NCI-H146 treated with DMSO at 0.1 percent for 48 hours (cell line): ENCODE data around the gene IL18BP.

Source experiments
- DNase-seq: peaks from one replicate; lab custom pipeline; 2025; ENCODE audit not compliant: unreplicated experiment; lab: John Stamatoyannopoulos, UW

The IL18BP gene

DNA sequence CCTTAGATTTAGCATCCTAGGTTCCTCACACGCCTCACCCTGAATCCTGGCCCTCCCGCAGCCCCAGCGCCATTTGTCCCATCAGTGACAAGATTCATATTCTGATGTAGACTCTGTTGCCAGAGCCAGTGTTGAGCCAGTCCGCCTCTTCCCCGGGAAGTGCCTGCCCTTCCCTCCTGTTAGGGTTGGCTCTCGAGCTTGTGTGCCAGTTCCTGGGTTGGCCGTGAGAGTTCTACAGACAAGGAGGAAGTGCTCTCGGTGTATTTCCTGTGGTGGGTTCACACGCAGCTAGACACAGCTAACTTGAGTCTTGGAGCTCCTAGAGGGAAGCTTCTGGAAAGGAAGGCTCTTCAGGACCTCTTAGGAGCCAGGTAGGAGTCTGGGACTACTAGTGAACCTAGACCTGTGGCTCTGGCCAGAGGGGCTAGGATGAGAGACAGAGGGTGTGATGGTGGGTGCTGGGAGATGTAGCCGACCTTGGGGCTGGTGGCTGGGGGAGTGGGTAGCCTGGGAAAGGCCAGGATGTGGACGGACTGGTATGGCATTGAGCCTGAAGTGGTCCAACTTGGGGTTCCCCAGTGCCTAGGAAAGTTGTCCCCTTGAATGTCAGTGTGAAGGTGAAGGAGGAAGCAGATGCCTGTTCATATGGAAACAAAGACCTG lies at the start of gene IL18BP:
Gene IL18BP (plus strand): TSS at position 261 of the 662 bp plus-strand sequence. CDS start 1,076 bp downstream, outside the sequence.
- no peak for DNase-seq

DNA sequence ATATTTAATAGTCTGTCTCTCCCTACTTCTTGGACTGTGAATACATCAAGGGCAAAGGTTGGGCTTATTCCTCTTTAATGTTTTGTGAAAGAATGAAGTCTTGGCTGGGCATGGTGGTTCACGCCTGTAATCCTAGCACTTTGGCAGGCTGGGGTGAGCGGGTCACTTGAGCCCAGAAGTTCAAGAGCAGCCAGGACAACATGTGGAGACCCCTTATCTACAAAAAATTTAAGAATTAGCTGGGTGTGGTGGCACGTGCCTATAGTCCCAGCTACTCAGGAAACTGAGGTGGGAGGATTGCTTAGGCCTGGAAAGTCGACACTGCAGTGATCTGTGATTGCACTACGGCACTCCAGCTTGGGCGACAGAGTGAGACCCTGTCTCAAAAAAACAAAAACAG lies 49.7 kb upstream of the IL18BP start:
- no peak for DNase-seq

DNA sequence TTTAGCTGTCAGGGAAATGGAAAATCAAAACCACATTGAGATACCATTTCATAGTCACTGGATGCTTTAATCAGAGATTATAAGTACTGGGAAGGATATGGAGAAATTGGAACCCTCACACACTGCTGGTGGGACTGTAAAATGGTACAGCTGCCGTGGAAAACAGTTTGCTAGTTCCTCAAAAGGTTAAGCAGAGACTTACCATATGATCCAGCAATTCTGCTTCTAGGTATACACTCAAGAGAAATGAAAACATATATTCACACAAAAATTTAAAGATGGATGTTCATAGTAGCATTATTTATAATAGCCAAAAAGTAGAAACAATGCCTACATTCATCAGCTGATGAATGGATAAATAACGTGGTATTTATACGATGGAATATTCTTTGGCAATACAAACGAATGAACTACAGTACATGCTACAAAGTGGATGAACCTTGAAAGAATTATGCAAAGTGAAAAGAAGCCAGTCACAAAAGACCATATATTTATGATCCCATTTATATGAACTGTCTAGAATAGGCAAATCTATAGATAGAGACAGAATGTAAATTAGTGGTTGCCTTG lies 46.9 kb upstream of the IL18BP start:
- no peak for DNase-seq

DNA sequence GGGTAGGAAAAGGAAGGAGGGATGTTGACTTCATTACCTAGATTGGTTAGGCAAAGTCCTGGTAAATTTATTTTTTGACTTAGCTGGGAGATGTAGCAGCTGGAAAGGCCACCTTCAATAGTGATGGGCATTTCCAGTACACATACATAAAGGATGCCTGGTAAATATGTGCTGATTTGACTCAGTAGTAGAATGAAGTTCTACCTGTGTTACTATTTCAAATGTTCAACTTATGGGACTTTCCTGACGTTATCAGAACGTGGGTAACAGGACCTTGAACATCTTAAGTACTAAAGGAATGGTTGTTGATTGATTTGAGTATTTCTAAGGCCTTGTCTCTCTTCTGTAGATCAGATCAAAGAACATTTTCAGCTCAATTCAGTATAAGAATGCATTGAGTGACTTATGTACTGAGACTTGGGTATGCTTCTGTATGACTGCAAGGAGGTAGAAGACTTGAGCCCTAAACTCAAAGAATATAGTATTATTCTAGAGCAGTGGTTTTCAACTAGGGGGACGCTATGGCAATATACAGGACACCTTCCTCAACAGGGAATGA lies 42.7 kb upstream of the IL18BP start:
- DNase-seq = no peak

DNA sequence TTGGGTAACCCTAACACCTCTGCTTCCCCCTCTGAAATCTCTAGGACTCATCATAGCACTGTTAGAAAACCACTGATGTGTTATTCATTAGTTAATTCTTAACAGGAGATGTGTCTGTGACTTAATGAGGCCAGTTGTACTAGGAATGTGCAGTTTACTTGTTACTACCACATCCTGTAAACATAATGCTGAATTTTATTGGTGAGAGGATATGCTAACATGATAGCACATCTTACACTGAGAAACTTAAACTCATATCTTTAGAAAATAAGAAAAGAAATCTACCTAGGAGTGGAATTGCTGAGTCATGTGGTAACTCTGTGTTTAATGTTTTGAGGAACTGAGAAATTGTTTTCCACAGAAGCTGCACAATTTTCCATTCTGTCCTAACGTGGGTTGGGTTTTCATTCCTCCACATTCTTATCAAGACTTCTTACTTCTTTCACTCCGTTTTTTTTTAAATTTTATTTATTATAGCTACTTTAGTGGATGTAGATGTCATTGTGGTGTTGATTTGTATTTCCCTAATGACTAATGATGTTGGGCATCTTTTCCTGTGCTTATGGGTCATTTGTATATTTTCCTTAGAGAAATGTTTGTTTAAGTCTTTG lies 36.2 kb upstream of the IL18BP start:
- no peak for DNase-seq

DNA sequence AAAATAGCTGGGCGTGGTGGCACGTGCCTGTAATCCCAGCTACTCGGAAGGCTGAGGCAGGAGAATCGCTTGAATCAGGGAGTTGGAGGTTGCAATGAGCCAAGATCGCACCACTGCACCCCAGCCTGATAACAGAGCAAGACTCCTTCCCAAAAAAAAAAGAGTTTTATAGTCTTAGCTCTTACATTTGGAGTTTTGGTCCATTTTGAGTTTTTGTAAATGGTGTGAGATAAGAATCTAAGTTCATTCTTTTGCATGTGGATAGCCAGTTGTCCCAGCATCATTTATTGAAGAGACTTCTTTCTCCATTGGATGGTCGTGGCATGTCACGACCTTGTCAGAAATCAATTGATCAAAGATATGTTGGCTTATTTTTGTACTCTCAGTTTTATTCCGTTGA lies 35.2 kb upstream of the IL18BP start:
- DNase-seq = no peak

DNA sequence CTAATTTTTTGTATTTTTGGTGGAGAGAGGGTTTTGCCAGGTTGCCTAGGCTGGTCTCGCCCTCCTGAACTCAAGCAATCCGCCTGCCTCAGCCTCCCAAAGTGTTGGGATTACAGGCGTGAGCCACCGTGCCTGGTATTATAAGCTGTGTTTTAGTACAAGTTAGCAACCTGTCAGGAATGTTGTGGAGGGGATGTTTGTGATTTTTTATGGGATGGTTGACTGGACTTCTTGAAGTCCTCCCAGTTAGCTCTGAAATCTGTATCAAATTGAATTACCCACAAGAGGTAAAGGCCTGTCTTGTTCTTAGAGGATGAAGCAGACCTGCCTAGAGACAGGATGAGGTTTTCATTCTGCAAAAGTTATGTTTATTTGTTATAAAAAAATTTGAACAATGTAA lies 34.1 kb upstream of the IL18BP start:
- no peak for DNase-seq

DNA sequence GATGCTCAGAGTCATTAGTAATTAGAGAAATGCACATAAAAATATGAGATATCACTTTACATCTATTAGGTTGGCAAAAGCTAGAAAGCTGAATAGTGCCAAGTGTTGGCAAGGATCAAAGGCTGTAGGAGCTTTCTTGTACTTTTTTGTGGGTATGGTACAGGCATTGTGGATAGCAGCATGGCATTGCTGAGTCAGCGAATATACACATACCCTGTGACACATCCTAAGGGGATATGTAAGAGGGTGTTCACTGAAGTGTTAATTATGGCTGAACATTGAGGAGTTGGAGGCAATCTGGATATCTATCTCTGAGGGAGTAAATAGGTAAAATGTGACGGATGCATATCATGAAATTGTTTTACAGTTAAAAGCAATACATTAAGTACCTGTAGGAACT lies 27.0 kb upstream of the IL18BP start:
- DNase-seq = no peak

DNA sequence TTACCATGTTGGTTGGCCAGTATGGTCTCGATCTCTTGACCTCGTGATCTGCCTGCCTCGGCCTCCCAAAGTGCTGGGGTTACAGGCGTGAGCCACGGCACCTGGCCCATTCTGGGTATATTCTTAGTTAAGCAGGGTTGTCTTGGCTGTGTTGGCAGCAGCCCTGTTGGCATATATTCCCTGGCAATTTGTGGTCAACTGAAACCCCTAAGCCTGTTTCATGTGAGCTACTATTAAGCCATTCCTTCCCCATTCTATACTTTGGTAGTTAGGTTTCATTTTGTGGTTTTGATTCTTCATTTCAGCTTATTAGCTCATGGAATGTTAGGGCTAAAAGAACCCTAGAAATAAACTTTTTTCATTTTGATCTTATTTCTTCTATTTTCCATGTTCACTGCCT lies 22.2 kb upstream of the IL18BP start:
- DNase-seq = no peak

DNA sequence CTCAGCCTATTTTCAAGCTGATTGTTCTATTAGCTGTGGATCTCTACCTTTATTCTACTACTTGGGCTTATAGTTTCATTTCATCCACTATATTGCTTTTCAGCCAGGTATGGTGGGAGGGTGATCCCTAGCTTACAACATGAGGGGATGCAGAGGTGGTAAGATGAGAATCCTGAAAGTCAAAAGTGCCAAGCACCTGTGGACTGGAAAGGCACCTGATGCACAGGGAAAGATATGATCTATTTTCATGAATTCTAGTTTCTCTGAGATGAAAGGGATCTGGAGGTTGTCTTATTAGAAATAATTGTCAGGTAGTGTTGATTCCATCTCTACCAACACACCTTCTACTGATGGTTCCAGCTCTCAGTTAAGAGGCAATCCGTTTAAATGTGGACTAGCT lies 21.6 kb upstream of the IL18BP start:
- DNase-seq = no peak

DNA sequence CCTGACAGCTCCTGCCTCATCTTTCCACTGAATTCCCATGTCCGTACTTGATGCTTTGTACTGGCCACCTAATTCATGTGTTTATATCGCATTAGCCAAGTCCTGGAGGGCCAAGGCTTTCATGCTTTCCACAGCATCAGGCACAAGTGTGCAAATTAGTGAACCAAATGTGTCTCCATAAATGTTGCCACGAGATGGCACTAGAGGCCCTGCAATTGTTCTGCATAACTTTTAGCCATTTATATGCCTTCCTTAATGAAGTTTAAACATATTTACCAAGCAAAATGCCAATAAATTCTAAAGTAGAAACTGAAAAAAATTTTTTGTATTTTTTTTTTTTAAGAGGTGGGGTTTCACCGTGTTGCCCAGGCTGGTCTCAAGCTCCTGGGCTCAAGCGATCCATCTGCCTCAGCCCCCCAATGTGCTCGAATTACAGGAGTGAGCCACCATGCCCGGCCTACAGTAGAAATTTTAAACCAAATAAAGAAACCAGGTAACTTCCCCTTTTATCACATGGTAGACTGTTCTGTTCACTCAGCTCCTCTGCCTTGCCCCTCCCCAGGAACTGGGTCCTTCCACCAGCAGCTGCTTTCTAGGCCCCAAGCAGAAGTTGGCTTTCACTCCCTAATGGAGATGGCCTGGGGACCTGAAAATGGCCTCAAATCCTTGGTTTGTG lies 20.8 kb upstream of the IL18BP start:
- no peak for DNase-seq

DNA sequence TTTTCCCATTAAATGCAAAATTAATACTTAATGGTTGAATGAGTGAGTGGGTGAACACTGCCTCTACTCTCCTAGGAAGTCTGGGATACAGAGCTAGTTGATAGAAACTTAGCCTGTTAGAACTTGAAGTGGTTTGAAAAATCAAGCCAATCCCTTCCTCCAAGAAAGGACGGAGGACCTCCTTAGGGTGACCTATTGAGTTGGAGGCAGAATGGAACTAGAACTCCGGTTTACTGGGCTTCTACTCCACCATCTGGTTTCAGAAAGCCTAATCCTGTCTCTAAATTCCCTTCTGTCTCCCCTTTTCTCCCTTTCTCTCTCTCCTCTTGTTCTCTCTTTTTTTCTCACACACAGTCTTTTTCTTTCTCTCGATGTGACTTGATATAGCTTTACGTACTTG lies 19.6 kb upstream of the IL18BP start:
- DNase-seq = no peak

DNA sequence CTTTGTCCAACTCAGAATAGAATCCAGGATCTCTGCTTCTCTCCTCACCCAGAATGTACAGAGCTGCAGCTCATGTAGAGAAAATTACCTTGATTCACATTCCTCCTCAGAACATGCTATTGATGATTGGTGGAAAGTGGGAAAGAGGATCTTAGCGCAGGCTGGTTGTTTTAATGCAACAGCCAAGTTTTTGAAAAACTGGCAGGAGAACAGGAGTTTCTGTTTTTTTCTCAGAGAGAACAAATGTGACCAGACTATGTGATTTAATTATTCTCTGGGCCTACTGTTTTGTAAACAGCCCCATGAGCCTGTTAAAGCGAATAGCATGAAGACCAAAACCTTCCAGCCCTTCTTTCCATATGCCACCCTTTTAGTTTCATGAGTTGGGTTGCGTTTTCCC lies 19.1 kb upstream of the IL18BP start:
- no peak for DNase-seq

DNA sequence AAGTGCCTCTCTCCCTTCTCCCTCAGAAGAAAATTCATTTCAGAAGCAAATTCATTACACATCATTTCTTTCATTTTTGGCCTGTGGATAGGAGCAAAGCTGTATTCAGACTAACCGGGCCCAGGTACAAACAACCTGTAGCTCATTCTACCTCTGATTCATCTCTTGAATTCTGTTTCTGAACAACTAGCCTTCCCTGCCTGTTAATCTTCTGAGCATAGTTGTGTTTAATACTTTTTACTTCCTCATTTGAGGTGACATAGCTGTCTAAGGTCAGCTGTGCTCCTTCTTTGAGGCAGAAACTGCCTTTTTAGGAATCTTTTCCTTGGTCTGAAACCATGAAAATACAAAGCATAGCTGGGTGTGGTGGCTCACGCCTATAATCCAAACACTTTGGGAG lies 12.6 kb upstream of the IL18BP start:
- DNase-seq = no peak

DNA sequence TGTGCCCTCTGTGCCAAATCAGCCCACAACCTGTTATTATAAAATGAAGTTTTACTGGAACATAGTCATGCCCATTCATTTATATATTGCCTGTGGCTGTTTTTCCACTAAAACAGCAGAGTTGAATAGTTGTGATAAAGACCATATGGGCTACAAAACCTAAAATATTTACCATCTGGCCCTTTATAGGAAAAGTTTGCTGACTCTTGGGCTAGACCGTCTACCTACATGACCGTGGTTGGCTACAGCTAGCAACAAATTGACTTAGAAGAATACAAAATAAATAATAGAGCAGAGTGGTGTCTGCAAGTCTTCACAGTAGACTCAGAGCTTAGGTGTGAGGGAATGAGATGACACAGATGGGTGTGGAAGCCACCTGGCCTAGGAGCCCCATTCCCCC lies 11.2 kb upstream of the IL18BP start:
- no peak for DNase-seq

DNA sequence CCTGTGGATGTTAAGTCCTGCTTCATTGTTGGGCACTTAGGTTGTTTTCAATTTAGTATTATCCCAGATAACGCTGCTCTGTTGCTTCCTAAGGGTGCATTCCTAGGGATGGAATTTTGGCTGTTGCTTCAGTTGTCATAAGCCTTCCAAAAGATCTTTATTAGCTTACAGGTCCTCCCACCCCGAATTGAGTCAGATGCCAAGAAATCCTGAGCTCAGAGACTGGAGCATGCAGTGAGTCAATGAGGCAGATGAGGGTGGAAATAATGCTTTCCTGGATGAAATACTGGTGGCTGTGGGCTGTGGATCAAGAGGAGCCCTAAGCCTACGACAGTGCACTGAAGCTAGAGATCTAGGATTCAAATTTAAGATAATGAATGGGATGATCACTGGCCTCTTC lies 10.7 kb upstream of the IL18BP start:
- DNase-seq = no peak

DNA sequence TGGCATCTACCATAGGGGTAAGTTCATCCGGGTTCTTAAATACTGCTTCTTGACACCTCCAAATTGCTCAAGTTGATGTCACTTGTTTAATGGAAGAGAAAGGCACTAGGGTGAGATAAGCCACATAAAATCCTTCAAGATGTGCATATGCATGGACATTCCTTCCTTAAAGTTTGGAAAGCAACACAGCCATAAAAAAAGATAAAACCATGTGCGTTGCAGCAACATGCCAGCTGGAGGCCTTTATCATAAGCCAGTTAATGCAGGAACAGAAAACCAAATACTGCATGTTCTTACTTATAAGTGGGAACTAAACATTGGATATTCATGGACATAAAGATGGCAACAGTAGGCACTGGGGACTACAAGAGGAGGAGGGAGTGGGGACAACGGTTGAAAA lies 8.0 kb upstream of the IL18BP start:
- DNase-seq = no peak

DNA sequence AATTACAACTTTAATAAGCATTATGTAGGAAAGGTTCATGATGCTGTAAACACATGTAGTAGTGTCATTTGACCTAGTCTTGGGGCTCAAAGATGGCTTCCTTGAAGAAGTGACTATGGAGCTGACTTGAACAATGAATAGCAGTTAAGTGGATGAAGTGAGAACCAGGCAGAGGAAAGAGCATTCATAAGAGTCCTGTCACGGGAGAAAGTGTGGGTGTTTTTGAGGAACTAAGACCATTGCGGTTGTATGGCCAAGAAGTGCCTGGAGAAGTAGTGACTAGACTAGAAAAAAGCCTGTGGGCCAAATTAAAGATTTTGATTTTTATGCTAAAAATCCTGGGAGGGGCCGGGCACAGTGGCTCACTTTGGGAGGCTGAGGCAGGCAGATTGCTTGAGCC lies 7.2 kb upstream of the IL18BP start:
- DNase-seq = no peak

DNA sequence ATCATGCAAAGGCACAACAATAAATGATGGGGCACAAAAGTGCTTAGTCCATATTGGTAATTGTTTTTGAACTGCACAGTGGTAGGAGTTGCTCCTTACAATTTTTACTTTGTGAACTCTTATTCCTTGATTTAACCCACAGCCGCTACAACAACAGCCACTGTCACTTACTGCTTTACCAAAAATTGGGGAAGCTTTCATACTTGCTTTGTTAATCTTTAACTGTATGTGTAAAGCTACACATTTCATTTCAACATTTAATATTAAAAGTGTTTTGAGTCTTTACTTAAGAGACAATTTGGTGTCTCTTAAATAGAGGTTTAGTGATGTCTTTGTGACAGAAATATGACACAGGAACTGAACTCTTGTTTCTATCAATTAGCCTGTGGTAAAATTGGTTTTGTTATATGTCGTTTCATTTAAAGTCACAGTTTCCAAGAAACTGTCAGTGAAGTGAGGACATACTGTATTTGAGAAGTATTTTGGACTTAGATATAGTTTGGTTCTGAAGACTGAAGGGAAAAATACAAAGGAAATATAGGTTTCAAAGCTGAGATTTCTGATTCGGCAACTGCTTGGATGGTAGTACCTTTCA lies 6.5 kb upstream of the IL18BP start:
- DNase-seq = no peak

DNA sequence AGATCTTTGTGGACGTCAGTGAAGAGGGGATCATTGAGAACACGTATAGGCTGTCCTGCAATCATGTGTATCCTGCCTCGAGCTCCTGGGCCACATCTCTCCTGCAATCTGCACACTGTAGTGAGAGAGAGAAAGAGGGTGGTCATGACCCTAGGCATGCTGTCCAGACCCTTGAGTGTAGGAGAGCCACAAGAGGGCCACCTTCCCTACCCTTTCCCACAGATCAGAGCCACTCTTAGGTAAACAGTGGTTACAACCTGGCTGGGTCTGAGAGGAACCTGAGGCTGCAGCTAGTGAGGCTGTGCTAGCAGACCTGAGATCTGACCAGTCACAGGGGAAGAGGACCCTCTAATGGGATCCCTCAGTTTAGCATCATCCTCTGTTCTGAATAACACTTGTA lies 3.9 kb upstream of the IL18BP start:
- no peak for DNase-seq

DNA sequence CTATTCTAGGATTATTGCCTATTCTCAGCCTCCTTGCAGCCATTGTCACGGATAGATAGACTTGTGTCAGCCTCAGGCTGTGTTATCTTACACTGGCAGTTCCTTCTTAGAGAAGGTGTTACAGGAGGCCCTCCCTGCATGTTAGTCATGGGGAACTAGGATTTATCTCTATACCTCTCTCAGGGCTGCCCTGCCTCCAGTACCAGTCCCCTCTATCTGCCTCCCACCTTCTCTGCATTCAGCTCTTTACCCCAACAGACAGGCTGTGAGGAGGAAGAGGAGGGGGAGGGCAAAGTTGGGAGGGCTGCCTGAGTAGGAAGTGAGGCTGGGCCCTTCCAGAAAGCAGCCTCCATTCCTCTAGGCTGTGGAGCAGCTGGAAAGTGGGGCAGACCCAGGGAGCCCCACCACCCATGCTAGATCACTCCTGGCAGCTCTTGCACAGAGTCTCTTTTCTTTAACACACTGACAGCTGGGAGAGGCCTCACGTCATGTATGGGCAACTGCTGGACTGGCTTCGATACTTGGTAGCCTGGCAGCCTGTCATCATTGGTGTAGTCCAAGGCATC lies 2.9 kb upstream of the IL18BP start:
- DNase-seq = no peak
